T-helper 1 cell (primary cell): ENCODE results near the gene EXOC6B.
"Not testable (repeated sequence)": the region's sequence is repeated elsewhere in the genome, so short reads cannot be mapped to it uniquely, and the experiment has no call there.

ENCODE experiments used
- DNase-seq, 5 donors: peaks; one replicate each; pipeline ENCODE4 v3.0.0-alpha.2; 2012 to 2020

The EXOC6B gene

GRCh38 chr2:72602711-72603110 is 223.1 kb downstream of the EXOC6B start:
- DNase-seq, result no peak

DNA sequence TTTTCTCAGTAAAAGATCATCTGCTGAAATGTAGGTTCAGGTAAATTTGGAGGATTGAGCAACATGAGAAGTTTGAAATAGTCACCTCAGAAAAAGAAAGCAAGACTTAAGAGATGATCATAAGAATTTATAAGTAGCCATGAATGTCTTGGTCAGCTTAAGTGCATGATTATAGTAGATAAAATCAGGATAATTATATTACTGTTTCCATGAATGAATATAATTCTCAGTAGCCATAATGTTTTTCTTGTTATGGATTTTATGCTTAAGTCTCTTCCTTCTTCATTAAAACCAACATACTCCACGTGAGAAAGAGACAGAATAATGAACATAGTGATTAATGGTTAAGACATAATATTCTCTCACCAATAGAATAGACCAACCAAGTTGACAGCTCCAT is 223.7 kb downstream of the EXOC6B start:
- no peak for DNase-seq

GRCh38 chr2:72583836-72584235 is 242.0 kb downstream of the EXOC6B start:
- DNase-seq, result not testable (repeated sequence)

- no peak for DNase-seq
Observed at GRCh38 chr2:72583376-72583775, 242.5 kb downstream of the EXOC6B start.

- DNase-seq, result no peak
Observed at GRCh38 chr2:72581560-72582181, 244.2 kb downstream of the EXOC6B start.

DNA sequence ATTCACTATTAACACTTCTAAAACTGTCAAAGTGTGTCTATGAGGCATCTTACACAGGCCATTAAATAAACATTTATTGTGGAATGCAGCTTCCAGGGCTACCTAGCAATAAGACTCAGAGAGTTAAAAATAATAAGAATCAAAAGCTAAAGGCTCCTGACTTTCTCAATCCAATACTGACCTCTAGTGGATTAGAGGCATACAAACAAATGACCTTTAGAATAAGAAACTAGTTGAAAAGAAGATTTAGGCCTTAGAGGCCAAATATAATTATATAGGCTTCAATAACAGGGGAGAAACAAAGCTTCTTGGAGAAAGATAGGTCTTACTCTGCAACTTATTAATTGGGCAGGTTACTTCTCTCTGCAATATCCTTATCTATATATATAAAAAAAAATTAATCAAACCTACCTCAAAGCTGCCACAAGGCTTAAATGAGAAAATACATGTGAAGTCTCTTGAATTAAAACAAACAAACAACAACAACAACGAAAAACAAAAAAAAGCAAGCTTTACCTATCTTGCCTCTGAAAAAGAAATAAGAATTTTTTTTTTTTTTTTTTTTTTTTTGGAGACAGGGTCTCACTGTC is 246.1 kb downstream of the EXOC6B start:
- peak in 1 of 5 donors; percentile 20 for DNase-seq

- DNase-seq, result no peak
Observed at GRCh38 chr2:72576861-72577260, 249.0 kb downstream of the EXOC6B start.

DNA sequence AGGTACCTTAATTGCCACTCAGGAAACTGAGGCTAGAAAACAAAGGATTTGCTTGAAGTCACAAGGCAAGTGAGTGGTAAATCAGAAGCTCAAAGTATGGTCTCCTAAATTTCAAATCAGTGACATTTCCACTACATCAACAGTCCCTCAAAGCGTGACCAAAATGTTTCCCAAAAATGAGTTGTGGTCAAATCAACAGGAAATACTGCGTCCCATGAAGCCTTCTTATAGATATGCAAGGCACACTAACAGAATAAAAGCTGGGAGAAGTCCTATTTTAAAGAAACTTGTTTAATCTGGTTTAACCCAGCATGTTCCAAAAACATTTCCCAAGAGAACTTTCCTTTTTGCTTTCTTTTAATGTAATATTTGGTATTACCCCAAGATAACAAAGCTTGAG is 249.4 kb downstream of the EXOC6B start:
- no peak for DNase-seq

DNA sequence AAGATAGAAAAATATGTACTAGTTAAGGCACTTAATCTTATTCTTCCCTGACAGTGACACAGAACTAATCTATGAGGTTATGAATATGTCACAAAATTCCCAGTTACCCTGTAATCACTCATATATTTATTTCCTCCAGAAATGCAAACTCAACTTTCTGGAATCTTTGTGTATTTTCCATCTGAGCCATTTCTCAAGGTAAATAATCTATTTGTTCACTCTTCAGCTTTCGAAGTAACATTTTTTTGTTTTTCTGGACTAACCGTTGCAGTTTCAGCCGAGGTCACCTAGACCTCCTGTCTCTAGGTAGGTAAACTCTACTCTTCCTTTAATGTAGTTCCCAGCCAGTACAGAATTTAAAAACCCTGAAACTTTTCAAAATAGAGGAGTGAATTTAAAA is 250.9 kb downstream of the EXOC6B start:
- DNase-seq, result no peak

GRCh38 chr2:72573232-72573631 is 252.6 kb downstream of the EXOC6B start:
- DNase-seq, result no peak

GRCh38 chr2:72572501-72572900 is 253.3 kb downstream of the EXOC6B start:
- no peak for DNase-seq

DNA sequence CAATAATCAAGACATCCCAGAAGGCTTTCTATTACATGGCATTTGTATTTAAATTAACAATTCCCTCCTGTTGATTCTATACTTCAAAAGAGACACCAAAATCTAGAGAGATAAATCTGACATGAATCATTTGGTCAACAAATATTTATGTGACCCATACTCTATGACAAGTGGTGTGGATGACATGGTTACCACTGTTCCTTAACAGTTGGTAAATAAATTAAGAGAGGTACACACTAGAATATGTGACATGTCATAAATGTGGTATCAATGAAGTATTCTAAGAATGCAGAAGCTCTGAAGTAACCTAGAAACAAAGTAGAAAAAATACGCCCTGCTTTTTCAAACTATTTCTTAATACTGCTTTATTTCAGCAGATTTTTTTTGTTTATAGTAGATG is 255.4 kb downstream of the EXOC6B start:
- DNase-seq, result no peak

DNA sequence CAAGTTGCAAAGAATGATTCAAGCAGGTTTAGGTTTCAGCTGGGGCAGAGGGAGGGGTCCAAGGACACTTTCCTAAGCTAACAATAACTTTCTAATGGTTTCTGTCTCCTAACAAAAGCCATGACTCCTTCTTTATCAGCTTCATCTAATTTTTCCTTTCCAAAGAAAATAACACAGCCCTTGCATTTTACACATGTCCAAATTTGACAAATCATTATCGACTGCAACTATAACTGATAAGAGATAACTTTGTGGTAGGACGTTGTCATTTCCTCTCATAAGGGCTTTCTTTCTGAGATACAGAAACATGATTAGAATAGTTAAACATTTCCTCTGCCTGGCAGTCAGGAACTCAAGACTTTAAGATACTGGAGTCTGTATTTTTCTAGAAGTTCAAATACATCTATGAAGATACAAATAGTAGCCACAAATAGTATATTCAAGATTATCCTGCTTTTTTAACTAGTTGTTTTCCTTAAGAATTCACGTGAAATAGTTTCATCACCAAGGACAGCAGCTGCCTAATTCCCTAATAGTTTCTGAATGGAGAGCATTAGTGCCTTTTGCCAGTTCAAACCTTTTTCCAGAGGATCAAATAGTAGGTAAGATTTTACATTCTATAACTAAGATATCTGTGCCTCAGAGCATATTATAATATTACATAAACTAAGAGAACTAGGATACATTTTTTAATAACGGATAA is 263.2 kb downstream of the EXOC6B start:
- no peak for DNase-seq

DNA sequence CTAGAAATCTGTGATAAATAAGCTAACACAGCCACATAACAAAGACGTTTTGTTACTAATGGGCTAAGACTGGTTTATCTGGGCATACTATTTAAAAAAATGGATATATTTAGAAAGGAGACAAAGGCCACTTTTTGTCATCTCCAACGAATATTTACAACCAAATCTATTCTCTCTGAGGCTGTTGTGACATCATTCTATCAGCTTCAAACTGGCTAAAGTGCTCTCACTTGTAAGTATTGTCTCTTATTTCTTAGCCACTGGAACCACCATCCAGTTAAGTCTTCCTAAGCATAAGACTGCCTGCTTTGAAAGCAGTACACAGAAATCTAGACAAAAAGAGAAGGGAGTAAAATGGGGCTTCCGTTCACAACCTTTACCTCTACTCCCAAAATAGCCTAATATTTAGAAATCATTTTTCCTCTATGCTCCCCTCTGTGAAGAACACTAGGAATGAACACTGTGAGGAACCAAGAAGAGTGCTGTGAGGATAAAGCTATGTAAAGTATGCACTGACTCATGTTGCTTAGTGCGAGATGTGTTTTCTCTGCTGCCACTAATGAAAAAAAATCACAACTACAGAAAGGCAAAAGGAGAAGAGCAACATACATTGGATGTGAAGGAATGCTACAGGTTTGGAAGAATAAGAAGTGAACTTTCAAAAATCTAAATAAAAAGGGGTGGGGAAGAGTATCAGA is 264.1 kb downstream of the EXOC6B start:
- DNase-seq, result no peak

- no peak for DNase-seq
Observed at GRCh38 chr2:72555943-72556342, 269.9 kb downstream of the EXOC6B start.

GRCh38 chr2:72555363-72555762 is 270.5 kb downstream of the EXOC6B start:
- not testable (repeated sequence) for DNase-seq

DNA sequence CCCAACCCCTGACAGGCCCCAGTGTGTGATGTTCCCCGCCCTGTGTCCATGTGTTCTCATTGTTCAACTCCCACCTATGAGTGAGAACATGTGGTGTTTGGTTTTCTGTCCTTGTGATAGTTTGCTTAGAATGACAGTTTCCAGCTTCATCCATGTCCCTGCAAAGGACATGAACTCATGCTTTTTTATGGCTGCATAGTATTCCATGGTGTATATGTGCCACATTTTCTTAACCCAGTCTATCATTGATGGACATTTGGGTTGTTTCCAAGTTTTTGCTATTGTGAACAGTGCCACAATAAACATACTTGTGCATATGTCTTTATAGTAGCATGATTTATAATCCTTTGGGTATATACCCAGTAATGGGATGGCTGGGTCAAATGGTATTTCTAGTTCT is 270.9 kb downstream of the EXOC6B start:
- DNase-seq, result not testable (repeated sequence)

DNA sequence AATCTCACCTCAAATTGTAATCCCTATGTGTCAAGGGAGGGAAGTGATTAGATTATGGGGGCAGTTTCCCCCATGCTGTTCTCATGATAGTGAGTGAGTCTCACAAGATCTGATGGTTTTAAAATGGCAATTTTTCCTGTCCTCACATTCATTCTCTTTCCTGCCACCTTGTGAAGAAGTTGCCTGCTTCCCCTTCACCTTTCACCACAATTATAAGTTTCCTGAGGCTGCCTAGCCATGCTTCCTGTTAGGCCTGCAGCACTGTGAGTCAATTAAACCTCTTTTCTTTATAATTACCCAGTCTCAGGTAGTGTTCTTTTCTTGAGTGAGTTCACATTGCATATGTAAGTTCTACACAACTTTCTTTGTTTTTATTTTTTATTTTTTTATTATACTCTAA is 271.5 kb downstream of the EXOC6B start:
- no peak for DNase-seq

GRCh38 chr2:72548081-72548764 is 277.6 kb downstream of the EXOC6B start:
- no peak for DNase-seq

DNA sequence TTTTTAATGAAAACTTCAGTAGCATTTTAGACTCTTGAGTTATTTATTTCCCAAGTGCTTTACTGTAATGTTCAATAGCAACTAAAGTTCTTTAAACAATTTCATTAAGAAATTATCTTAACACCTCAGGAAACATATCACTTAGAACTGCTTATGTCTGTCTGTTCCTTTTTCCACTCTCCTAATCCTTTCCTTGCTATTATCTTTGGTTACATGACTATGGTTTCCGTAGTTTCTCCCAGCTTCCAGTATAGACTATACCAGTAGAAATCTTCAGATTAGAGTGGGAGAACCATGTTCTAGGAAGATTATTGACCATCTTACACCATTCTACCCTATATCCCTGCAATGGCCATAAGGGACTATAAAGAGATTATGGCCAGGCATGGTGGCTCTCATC is 280.0 kb downstream of the EXOC6B start:
- no peak for DNase-seq

DNA sequence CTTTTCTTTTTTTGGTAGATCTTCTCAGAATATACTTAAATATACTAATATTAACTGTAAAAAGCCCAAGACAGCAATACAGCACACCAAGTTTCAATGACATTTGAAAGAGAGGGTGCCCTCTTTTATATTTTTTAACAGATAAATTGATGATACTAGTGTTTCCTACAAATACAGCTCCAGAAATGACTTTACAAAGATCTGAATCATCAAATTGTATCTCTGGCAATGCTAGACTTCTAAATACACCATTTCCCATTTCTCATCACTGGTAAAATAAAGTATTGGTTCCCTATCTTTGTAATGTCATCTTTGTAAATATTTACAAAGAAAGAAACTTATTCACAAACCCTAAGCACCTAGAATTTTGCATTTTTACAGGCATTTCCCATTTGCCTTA is 281.3 kb downstream of the EXOC6B start:
- DNase-seq, result no peak

DNA sequence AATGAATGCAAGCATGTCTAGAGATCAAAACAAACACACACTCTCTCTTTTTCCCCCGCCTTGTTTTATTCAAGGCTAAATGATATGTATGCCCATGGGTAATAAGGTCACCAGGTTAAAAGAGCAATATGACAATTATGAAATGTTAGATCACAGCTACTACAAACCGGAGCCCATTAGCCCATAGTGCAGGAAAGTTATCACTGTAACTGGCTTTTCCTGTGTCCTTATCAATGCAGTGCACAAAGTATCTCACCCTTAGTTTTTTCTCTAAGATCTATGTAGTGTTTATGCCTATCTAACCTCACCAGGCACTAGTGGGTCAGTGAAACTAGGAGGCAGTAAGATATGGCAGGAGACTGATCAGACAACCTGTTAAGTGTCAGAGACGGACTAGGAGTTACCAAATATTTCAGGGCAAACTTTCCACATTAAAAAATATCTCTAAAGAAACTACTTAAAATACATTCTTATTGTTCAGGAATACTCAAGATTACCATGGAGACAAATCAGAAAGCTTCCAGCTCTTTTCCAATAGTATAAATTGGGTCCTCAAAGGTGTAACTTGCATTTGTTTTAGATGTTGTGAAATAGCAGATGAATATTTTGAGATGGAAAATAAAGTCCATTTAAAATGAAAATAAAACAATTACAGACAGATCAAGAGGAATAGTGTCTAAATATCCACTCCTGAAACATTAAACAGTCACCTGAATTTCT is 282.2 kb downstream of the EXOC6B start:
- DNase-seq, result no peak
